Ishikawa (cell line): ENCODE measurements around the gene FETUB.

ENCODE experiments used
- CEBPB ChIP-seq: IDR thresholded peaks from 2 replicates; pipeline ENCODE4 v1.6.1; 2012
- CREB1 ChIP-seq: IDR thresholded peaks from 2 replicates; pipeline ENCODE4 v1.6.1; 2012; ENCODE audit warnings: low read depth
- EGR1 ChIP-seq: IDR thresholded peaks from 2 replicates; pipeline ENCODE4 v1.6.1; 2012
- EP300 ChIP-seq: IDR thresholded peaks from 2 replicates; pipeline ENCODE4 v1.6.1; 2012; ENCODE audit warnings: borderline replicate concordance
- FOXM1 ChIP-seq: IDR thresholded peaks from 2 replicates; pipeline ENCODE4 v1.6.1; 2012; ENCODE audit warnings: low read depth, borderline replicate concordance
- MAX ChIP-seq: IDR thresholded peaks from 2 replicates; pipeline ENCODE4 v1.6.1; 2012
- NFIC ChIP-seq: IDR thresholded peaks from 2 replicates; pipeline ENCODE4 v1.6.1; 2012
- RAD21 ChIP-seq: IDR thresholded peaks from 2 replicates; pipeline ENCODE4 v1.6.1; 2012; ENCODE audit warnings: low read depth
- REST ChIP-seq: IDR thresholded peaks from 2 replicates; pipeline ENCODE4 v1.6.1; 2012; ENCODE audit warnings: low read depth, mild to moderate bottlenecking
- TAF1 ChIP-seq: IDR thresholded peaks from 2 replicates; pipeline ENCODE4 v1.6.1; 2012; ENCODE audit warnings: low read depth, mild to moderate bottlenecking
- TCF12 ChIP-seq: IDR thresholded peaks from 2 replicates; pipeline ENCODE4 v1.6.1; 2012; ENCODE audit warnings: low read depth
- TEAD4 ChIP-seq: IDR thresholded peaks from 2 replicates; pipeline ENCODE4 v1.6.1; 2012
- USF1 ChIP-seq: IDR thresholded peaks from 2 replicates; pipeline ENCODE4 v1.6.1; 2012
- YY1 ChIP-seq: IDR thresholded peaks from 2 replicates; pipeline ENCODE4 v1.6.1; 2012; ENCODE audit warnings: low read depth
- ZBTB7A ChIP-seq: IDR thresholded peaks from 2 replicates; pipeline ENCODE4 v1.6.1; 2012; ENCODE audit warnings: low read depth

Gene FETUB

GRCh38 chr3:186627852-186628414 is 12.3 kb upstream of the FETUB start:
- no peak for TF ChIP-seq TEAD4
- TF ChIP-seq ZBTB7A = no peak
- TF ChIP-seq YY1 = no peak
- TF ChIP-seq USF1 = no peak
- no peak for TF ChIP-seq EGR1
- TF ChIP-seq MAX = no peak
- no peak for TF ChIP-seq FOXM1
- TF ChIP-seq TCF12 = no peak
- no peak for TF ChIP-seq RAD21
- TF ChIP-seq EP300 = no peak
- no peak for TF ChIP-seq CREB1

- TF ChIP-seq FOXM1 = no peak
- no peak for TF ChIP-seq TEAD4
- no peak for TF ChIP-seq USF1
- no peak for TF ChIP-seq TCF12
- no peak for TF ChIP-seq YY1
- TF ChIP-seq NFIC = no peak
- TF ChIP-seq TAF1 = no peak
Measured at GRCh38 chr3:186628756-186629155, 11.4 kb upstream of the FETUB start.

GRCh38 chr3:186630950-186631641 is 9.1 kb upstream of the FETUB start:
- TF ChIP-seq EGR1 (no peak), USF1 (no peak), TEAD4 (no peak), NFIC (no peak), ZBTB7A (no peak), YY1 (no peak), TCF12 (no peak), CEBPB (no peak), EP300 (no peak), TAF1 (no peak), REST (no peak), MAX (no peak), FOXM1 (no peak), RAD21 (no peak), CREB1 (no peak)

GRCh38 chr3:186633481-186633880 is 6.7 kb upstream of the FETUB start:
- TF ChIP-seq REST (no peak), CEBPB (peak; percentile 70)

GRCh38 chr3:186635532-186635931 is 4.7 kb upstream of the FETUB start:
- TF ChIP-seq EGR1 = no peak
- no peak for TF ChIP-seq RAD21
- TF ChIP-seq CEBPB = no peak

- TF ChIP-seq TCF12 (no peak), CREB1 (no peak), MAX (no peak), TAF1 (no peak), ZBTB7A (no peak), REST (no peak), USF1 (no peak), TEAD4 (no peak), NFIC (no peak), EGR1 (no peak), EP300 (no peak), FOXM1 (no peak), RAD21 (no peak), CEBPB (no peak), YY1 (no peak)
Measured at GRCh38 chr3:186636536-186636935, 3.7 kb upstream of the FETUB start.
